ENCODE measurements around the gene TNFRSF6B.

GRCh38 chr20:63675681-63676368 lies 20.6 kb upstream of the TNFRSF6B start:
- TF ChIP-seq POLR2A (IDR thresholded peaks at IDR 0.05; ENCODE audit: low read length) (no peak), GATA1 (IDR thresholded peaks at IDR 0.05; ENCODE audit: low read depth, low read length) (no peak)

All from erythroblast (primary cell).